GM12865 (cell line): ENCODE data around the gene MED14.

Experiments
- DNase-seq: peaks from one replicate; pipeline ENCODE4 v3.0.0; 2010; ENCODE audit warnings: low read depth
- H3K4me3 ChIP-seq: 2 replicates; pipeline ENCODE4 v1.5.1; 2011; ENCODE audit warnings: mild to moderate bottlenecking, low read depth, low read length, control low read depth
- TF ChIP-seq, protein P1 (sequence below): IDR thresholded peaks from 2 replicates; pipeline ENCODE4 v1.5.1; 2011; ENCODE audit warnings: low read length, control low read depth, low read depth, inconsistent platforms; ENCODE audit not compliant: insufficient read depth; ENCODE audit errors: missing control alignments

MED14 gene

DNA sequence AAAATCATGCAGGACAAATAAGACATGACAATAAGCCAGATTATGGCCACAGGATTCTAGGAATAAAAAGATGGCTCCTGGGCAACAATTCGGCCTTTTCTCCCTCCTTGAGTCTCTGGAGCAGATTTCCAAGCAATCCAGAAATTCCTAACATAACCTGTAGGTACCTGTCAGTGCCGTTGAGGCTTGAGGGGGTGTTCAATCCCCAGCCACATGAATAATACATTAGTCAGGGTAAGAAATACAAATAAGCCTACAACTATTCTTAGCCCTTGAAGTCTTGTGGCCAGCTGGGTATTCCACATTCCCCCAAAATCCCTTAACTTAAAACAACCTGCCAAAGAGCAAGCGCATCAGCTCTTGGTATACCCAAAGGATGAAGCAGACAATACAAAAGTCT is 97.7 kb downstream of the MED14 start:
- TF ChIP-seq, protein P1, sequence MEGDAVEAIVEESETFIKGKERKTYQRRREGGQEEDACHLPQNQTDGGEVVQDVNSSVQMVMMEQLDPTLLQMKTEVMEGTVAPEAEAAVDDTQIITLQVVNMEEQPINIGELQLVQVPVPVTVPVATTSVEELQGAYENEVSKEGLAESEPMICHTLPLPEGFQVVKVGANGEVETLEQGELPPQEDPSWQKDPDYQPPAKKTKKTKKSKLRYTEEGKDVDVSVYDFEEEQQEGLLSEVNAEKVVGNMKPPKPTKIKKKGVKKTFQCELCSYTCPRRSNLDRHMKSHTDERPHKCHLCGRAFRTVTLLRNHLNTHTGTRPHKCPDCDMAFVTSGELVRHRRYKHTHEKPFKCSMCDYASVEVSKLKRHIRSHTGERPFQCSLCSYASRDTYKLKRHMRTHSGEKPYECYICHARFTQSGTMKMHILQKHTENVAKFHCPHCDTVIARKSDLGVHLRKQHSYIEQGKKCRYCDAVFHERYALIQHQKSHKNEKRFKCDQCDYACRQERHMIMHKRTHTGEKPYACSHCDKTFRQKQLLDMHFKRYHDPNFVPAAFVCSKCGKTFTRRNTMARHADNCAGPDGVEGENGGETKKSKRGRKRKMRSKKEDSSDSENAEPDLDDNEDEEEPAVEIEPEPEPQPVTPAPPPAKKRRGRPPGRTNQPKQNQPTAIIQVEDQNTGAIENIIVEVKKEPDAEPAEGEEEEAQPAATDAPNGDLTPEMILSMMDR = no peak

DNA sequence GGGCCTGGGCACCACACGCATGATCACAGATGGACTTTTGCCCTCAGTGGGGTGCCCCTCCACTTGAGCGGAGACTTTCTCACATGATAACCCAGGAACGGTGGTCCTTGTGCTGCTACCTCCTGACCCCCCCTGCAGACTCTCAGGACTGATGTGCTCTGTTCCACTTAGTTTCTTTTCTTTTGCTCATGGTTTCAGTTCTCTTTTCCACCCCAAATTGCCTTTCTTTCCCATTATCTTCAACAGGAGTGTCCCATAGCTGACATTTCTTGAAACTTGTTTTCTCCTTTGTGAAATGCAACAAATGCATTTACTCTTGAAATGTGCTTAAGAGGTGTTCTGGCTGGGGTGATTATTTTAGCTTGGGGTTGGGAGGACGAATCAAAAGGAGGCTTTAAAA is 103.1 kb downstream of the MED14 start:
- TF ChIP-seq, protein P1 = no peak
- no peak overlapping the region for H3K4me3 ChIP-seq
- no peak for DNase-seq

More for the DNA sequence above, 97.7 kb downstream of the MED14 start:
- DNase-seq = no peak
- no peak overlapping the region for H3K4me3 ChIP-seq

DNA sequence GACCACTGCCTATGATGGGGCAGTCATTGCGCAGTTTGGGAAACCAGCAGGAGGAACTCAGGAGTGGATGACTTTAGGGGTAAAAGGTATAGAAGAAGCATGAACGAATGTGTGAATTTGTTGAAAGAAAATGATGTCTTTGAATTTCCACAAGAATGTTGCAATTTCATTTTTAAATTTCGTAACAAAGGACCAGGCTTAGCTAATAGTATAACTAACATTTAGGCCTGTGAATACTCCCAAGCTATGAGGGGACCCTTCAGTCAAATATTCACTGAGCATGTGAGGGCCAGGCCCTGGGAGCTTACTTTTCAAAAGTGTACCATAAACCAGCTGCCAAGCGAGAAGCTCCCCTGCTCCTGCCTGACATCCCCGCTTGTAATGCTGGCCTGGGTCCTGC is 106.8 kb downstream of the MED14 start:
- DNase-seq = no peak
- H3K4me3 ChIP-seq = no peak overlapping the region
- TF ChIP-seq, protein P1 = no peak

DNA sequence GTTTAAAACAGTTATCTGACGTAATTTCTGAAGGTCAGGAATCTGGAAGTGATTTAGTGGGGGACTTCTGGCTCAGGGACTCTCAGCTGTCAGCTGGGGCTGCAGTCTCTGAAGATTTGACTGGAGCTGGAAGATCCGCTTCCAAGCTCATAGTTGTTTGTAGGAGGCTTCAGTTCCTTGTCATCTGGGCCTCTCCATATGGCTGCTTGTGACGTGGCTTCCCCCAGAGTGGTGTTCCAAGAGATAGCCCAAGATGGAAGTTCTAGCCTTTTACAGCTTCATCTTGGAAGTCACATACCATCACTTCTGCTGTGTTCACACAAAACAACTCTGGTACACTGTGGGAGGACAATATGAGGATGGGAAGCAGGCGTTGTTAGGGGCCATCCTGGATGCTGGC is 110.0 kb downstream of the MED14 start:
- no peak for DNase-seq
- TF ChIP-seq, protein P1 = no peak
- no peak overlapping the region for H3K4me3 ChIP-seq

DNA sequence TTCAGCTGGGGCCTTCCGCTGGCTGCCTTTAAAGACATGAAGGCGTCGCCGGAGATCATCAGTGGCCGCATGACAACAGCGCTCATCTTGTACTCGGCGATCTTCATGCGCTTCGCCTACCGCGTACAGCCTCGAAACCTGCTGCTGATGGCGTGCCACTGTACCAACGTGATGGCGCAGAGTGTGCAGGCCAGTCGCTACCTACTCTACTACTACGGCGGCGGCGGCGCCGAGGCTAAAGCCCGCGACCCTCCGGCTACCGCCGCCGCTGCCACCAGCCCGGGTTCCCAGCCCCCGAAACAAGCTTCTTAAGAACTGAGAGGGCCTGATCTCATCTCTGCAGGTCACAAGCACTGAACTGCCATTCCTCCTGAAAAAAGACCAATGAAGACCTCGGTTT is 111.7 kb downstream of the MED14 start:
- no peak for DNase-seq
- no peak overlapping the region for H3K4me3 ChIP-seq
- TF ChIP-seq, protein P1 = no peak

DNA sequence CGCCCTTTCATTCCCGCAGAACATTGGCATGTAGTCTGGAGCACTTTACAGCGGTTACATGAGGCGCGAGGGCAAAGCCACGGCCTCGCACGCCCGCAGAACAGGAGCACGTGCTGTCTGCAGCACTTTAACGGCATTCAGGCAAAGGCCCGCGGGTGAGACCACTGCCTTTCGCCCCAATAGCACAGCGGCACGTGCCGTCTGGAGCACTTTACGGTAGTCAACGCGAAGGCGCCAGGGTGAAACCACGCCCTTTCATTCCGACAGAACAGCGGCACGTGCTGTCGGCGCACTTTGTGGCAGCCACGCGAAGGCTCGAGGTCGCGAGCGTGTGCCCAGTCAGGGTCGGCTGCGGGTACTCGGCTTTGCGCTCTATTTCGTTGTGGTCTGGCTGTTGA is 112.2 kb downstream of the MED14 start, which contains the start of gene MPC1L:
Gene MPC1L, plus strand, starts transcription at position 290 of the 398 bp plus-strand sequence. CDS start 138 bp downstream, outside the sequence.
- TF ChIP-seq, protein P1 = no peak
- DNase-seq = no peak
- no peak within 1 kb of the TSS for H3K4me3 ChIP-seq

DNA sequence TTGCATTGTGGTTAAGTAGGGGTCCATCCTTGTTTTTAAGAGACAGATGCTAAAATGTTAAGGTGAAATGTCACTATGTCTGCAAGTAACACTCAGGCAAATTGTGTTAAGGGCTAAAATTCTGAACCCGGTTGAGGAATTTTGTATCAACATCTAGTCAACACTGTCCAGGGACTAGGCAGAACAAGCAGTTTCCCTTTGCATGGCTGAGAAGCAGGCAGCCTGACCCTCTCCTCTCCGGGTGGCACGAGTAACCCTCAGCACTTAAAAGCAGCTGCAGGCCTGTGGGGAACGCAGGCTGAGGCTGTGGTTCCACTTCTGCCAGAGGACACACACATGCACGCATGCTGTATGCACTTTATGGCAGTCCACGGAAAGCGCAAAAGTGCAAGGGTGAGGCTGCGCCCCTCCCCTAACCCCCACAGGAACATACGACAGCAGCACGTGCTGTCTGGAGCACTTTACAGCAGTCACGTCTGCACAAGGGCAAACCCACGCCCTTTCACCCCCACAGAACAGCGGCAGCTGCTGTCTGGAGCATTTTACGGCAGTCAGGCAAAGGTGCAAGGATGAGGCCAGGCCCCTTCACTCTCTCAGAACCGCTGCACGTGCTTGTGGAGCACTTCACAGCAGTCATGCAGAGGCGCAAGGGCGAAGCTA is 112.7 kb downstream of the MED14 start:
- TF ChIP-seq, protein P1 = no peak
- DNase-seq = no peak
- no peak overlapping the region for H3K4me3 ChIP-seq
